Stimulated activated CD4-positive, alpha-beta T cell treated with anti-CD3 and anti-CD28 coated beads, Interleukin-1b, Interleukin-23, amount 100 ng/mL, for 1 hour (primary cell): ENCODE results near the gene EPS8L1.
"Not testable (repeated sequence)": the region's sequence is repeated elsewhere in the genome, so short reads cannot be mapped to it uniquely, and the experiment has no call there.

ENCODE experiments used
- DNase-seq, 2 donors: peaks; one replicate each; pipeline ENCODE4 v3.0.0-alpha.2; 2020; ENCODE audit warnings: low read depth in 2 of 2

EPS8L1 gene

DNA sequence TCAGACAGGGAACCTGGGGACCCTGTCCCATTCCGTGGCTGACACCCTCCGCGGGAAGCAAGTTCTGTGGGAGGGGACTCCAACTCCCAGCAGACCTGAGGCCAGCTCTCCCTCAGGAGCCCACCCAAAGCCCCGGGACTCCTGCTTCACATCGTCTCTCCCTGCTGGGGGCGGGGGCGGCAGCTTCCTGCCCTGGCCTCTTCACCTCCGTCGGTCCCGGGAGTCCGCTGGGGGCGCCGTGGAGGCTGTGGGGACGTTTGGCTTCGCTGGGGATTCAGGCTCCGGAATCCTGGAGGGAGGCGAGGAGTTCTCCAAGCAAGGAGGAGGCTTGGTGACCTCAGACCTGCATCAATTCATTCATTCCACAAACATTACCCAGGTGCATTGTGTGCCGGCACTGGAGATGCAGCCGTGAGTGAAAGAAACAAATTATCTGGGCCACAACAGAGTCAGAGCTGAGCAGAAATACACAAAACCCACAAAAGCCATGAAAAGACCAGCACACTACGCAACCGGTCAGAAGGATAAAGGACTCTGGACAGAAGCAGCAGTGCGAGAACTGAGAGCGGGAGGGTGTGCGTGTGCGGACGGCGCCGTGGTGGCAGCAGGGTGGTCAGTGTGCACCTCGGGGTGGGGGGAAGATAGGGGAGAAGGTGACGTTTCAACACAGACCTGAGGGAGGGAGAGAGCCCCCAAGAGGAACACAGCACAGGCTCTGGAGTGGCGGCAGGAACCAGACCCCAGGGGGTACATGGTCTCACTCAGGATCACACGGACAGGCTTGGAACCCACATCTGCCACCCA lies 19.0 kb downstream of the EPS8L1 start:
- no peak for DNase-seq

DNA sequence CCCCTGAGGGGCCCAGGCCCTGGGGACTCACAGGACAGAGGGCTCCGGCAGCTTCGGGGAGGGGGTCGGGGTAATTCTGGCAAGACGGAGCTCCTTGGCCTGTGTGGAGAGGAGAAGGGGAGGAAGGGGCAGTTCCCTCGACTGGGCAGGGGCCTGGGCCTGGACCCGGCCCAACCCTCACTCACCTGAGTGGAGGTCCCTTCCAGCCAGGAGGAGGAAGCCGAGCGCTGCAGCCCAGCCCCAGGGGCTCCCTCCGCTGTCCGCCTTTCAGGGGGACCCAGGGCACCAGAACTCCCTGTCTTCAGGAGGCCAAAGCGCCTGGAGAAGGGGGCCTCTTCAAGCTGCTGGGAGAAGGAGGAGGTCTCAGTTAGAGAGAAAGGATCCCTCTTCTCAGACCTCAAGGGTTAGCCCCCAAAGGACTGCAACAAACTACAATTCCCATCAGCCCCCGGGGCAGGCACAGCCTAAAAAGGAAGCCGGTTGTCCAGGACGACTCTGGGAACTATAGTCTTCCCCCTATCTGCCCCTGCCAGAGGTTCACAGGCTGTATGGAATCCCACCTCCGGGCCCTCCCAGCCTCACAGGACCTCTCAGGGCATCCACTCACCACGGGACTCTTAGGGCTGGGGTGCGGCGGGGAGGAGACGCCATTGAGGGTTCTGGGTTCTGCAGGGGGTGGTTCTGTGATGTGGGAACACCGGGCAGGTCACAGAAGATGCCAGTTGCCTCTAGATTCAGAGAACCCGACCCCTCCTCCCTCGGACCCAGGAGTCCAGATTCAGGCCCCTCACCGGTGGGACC lies 19.8 kb downstream of the EPS8L1 start:
- DNase-seq, result no peak

DNA sequence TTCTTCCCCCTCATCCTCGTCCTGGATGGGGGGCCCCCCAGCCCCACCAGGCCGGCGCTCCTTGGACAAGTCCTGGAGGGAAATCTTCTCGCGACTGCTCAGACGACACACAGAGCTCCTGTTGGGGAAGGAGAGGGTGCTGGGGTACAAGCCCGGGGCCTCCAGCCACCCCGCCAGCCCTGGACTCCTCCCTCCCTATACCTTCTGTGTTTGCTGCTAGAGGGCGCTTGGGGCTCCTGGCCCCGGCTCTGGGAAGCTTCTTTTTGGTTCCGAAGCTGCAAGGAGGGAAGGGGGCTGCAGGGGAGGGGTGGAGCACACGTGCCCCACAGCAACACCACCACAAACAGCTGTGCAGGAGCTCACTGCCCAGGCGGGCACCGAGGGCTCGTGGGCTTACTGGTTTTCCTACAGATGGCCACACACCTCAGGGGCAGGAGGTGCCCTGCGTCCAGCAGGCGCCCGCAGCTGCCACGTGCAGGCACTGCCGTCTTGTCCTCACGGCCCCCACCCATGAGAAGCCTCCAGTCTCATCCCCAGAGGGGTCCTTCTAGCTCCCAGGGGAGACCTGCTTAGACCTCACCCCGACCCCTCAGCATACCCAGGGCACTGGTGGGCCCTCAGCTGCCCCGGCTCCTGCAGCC lies 20.5 kb downstream of the EPS8L1 start:
- no peak for DNase-seq

DNA sequence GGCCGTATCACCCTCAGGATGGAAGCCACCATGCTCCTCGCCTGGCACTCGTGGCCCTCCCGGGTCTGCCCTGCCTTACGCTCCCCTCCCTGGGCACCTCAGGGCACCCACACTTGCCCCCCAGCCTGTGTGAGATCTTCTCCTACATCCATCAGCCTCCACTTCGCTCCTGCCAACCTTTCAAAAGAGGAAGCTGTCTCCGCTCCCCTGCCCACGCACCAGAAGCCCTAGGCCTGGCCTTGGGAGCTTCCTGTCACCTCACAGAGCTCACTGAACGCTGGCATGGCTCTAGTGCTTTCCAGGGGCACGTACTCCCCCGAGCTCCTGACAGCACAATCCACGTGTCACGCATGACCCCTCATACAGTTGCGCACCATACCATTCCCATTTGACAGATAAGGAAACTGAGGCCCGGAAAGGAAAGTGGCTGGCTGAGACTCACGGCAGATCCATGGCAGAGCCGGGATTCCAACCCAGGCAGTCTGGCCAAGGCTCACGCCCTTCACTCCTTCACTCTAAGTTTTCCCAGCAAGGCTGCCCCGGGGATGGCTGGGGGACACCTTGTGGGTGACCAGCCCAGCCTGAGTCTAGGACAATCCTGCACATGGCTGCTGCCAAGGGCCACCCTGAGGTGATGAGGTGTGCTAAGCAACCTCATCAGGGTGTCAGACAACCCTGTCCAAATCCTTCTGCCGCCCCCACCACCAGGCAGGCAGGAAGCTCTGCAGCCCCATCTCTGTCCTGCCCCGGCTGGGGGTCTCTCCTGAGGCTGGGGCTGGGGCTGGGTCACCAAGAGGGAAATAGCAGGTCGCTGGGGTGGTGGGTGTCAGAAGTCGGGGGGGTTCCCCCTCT lies 22.4 kb downstream of the EPS8L1 start:
- no peak for DNase-seq

DNA sequence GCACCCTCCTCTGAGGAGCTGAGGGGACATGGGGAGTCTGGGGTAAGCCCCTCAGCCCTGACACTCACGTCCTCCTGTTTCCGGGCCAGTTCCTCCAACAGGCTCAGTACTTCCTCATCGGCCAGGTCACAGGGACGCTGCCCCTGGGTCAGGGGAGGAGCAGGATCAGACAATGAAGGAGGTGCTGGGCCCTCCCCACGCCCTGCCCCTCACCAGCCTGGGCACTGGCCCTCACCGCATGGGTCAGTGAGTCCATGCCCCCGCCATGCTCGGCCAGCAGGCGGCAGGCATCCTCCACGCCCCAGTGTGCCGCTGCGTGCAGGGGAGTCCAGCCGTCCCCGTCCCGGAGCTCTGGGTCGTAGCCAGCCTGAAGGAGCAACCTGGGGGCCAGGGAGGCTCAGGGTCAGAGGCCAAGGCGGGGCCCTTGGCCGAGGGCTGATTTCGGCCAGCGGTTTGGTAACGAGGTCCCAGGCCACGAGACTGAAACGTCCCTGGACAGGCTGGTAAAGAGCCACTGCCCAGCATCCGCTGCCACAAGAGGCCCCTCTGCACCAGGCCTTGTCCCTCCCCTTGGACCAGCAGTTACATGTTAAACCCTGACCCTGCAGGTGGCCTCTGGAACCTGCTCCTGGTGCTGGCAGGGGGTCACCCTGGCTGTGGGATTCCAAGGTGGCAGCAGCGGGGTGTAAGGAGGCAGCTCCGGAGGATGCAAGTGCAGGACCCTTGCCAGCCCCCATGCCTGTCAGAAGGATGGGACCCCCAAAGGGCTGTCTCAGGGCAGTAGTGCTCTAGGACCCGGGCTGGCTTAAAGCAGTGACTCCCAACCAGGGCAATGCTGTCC lies 23.3 kb downstream of the EPS8L1 start:
- no peak for DNase-seq

DNA sequence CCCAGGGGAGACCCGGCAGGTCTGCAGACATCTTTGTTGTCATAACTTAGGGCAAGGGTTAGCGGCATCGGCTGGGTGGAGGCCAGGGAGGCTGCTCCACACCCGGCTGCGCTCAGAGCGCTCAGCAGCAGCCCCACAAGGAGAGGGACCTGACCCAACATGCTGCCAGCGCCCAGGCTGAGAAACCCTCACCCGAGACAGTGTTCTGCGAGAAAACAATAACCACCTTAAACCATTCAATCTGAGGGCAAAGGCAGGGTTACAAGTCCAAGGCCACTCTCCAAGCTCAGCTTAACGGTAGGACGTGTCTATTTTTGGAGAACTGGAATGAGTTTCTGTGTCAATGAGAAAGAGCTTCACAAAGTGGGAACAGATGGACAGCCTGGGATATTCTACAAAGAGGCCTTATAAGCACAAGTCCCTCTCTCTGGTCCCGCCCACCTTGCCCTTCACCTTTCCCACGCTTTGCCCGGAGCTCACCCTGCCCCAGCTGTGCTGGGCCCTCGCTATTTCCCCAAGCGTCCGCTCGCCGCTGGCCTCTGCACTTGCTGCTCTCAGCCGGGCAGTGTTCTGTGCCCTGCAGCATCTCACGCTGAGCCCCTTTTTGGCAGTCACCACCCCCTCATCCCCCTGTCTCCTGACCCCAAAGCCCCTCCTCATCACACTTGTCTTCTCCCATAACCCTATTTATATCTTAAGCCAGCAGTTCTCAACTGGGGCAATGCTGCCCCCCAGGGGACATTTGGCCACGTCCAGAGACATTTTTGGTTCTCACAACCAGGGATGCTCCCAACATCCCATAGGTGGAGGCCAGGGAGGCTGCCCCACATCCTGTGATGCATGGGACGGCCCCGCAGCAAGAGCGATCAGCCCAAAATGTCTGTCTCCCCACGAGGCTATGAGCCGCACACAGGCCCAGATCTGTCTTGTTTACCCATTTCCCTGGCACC lies 24.2 kb downstream of the EPS8L1 start:
- no peak for DNase-seq

DNA sequence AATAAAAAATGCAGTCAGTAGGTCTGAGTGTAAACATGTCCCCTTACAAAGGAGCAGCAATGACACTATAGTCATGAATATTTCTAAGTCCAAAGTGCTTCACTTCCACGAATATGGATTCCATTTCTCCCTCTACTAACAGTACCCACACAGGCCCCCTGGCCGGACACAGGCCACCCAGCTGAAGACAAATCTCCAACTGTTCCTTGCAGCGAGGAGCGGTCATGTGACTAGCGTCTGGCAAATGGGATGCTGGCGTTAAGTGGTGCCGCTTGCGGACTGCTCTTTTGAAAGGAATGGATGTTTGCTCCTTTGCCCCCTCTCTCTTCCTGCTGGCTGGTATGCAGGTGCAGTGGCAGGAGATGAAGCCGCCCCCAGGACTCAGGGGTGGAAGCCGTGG lies 25.6 kb downstream of the EPS8L1 start:
- DNase-seq, result no peak

DNA sequence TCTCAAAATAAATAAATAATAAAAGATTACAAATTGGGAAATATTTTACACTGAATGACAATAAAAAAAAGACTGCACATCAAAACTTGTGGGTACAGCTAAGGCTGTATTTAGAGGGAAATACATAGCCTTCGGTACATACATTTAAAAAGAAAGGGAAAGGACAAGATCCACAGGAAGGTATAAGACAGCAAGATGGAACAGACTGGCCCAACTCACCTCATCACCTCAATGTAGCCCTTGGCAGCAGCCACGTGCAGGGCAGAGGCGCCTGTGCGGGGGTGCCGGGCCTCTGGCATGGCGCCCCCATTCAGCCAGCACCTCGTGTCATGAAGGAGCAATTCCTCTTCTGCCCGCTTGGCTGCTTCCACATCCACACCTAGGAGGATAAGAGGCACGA lies 27.5 kb downstream of the EPS8L1 start:
- no peak for DNase-seq

DNA sequence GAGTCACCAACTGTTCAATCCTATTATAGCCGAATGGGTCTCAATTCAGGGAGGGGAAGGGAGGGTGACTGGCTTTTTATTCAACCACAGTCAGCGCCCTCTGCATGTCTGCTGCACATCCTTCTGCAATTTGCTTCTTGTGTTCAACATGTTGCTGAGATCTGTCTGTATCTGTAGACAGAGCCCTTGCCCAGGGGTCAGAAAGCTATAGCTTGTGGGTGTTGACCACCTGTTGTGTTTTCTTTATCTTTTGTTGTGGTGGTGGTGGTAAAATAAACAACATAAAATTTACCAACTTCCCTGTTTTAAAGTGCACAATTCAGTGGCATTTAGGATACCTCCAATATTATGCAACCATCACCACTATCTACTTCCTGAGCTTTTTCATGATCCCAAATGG lies 29.6 kb downstream of the EPS8L1 start:
- no peak for DNase-seq

DNA sequence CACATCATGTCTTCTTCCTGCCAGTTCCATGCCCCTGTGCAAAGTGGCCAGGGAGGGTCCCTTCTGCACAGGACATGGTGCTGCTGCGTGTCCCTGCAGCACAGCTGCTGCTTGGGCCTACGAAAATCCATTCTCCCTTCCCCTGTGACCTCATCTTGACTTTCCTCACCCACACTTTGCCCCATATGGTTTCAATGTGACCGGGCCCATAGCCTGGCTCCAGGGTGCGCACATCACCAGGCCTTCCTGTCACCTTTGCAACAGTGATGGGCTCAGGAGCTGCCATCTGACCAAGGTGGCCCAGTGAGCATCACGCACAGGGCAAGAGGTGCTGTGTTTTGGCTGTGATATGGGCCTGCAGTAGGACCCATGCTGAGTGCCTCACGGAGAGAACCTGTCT lies 30.9 kb downstream of the EPS8L1 start:
- DNase-seq, result no peak

DNA sequence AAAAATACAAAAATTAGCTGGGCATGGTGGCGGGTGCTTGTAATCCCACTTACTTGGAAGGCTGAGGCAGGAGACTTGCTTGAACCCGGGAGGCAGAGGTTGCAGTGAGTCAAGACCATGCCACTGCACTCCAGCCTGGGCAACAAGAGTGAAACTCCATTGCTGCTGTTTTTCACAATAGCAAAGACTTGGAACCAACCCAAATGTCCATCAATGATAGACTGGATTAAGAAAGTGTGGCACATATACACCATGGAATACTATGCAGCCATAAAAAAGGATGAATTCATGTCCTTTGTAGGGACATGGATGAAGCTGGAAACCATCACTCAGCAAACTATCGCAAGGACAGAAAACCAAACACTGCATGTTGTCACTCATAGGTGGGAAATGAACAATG lies 31.6 kb downstream of the EPS8L1 start:
- DNase-seq, result not testable (repeated sequence)

DNA sequence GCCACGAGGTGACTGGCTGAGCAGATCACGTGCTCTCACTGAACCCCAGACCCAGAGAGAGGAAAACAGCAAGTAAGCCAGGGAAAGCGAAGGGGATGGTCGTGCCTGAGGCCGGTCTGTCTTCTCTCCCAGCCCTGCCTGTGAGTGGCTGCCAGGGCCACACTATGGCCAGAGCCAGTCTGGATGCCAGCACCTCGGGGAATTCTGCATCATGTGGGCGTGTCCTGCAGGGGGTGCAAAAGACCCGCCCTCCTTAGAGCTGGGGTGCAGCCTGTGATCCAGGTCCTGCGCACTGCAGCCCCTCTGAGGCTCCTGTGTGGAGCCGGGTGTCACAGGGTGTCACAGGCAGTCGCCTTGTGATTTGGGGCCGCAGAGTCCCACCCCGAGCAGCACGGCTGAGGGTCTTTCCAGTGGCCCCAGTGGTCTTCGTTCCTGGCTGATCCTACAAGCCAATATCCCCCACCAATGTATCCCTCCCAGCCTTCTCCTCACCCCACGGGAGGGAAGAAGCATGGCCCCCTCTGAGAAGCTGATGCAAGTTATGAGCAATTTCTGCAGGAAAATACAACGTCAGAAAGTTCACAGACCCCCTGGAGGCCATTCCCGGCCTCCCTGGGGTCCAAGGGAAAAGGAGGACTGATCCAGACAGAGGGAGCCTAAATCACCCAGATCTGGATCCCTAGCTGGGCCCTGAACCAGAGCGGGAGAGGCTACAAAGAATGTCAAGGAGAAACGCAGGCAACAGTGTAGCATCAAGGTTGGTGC lies 34.0 kb downstream of the EPS8L1 start:
- DNase-seq, result no peak

DNA sequence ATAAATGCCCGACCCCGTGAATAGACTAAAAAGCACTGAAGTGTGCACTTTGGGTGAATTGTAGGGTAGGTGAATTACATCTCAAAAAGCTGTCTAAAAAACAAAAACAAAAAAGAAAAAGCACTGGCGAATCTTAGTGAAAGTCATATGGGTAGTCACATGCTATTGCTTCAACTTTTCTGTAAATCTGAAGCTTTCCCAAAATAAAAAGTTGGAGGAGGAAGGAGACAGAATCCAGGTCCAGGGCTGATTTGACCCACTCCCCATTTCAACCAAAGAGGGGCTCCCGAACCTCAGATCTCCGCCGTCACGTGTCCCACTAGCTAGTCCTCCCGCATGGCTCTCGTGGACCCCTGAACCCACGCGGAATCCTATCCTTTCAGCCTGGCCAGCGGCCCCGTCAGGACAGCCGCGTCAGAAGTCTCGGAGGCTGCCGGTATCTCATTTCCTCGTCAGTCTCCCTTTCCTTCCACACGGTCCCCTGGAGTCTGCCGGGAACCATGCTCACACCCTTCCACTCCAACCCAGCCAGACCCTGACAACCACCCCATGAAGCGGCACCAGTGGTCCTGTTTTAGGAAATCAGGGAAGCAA lies 35.7 kb downstream of the EPS8L1 start:
- DNase-seq, result no peak

DNA sequence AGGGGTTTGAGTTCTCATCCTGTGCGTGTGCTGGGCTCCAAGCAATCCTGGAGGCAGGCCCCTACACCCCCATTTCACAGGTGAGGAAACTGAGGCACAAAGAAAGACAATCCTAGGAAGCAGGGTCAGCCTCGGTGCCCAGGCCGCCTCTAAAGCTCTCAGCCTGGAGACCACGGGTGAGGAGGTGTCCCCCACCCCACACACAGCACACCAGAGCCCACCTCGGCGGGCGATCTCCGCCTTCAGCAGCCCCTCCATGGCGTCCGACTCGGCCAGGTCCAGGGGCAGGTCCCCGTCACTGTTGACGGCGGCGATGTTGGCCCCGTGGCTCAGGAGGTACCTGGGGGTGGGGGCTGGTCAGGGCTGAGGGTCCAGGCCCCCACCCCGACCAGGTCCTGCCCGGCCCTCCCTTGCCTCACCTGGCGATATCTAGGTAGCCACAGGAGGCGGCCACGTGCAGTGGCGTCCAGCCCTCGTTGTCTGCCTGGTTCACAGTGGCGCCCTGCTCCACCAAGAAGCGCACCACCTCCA lies 36.6 kb downstream of the EPS8L1 start:
- no peak for DNase-seq

DNA sequence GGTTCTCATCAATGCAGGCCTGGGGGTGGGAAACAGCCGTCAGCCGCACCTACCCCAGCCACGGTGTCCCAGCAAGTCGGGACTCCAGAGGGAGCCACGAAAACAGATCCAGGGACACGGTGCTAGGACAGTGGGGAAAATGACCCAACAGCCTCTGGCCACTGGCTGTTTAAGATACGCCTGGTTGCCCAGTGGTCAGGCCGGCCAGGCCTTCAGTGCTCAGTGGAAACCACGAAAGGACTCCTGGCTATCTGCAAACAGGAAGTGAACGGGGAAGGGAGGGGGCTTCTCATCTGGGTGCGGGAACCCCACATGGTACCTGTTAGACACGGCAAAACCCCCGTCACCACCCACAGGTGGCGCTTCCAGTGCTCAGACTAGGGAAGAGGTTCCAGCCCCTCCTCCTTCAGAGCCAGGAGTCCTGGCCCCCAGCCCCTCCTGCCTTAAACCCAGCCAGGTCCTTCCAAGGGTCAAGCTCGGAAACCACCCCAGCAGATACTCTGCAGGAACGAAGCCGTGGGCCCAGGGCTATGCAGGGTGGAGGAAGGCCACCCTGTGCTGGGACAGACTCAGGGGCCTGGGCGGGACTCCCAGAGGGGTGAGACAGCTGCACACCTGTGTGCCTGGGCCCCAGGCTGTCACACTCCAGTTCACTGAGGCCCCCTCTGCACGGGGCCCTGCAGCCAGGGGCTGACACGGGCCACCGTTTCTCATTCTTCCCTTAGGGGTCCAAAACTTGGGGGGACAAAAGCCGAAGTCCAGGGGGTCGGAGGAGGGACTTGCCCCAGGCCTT lies 37.3 kb downstream of the EPS8L1 start:
- DNase-seq, result no peak

DNA sequence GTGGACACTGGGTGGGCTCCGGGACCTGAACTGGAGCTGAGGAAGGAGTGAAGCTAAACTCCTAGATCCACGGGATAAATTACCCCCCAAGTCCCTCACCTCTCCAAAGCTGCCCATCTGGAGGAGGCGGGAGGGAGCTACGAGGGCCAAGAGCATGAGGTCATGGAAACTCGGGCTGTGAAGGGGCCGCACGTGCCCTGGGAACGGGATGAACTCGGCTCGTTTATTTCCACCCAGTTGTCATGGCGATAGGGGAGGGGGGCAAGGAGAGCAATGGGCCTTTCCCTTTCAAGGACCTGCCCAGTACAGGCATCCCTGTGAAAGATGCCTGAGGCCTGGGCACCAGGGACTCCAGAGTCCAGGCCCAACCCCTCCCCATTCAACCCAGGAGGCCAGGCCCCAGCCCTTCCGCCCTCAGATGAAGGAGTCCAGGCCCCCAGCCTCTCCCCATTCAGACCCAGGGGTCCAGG lies 37.9 kb downstream of the EPS8L1 start:
- no peak for DNase-seq

DNA sequence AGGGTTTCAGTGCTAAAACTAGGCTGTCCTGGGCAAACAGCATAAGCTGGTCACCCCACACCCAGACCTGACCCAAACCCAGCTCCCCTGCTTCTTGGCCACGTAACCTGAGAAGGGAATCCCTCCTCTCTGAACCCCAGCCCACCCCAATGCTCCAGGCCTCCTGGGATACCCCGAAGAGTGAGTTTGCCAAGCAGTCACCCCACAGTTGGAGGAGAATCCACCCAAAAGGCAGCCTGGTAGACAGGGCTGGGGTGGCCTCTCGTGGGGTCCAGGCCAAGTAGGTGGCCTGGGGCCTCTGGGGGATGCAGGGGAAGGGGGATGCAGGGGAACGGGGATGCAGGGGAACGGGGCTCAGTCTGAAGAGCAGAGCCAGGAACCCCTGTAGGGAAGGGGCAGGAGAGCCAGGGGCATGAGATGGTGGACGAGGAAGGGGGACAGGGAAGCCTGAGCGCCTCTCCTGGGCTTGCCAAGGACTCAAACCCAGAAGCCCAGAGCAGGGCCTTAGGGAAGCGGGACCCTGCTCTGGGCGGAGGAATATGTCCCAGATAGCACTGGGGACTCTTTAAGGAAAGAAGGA lies 39.0 kb downstream of the EPS8L1 start:
- no peak for DNase-seq
